ENCODE measurements around the gene IL3.

Gene IL3

GRCh38 chr5:132060501-132061161 lies at the start of gene IL3:
Gene IL3, plus strand, starts transcription at chr5:132060655. Its CDS starts 52 bp downstream, at chr5:132060707.
- no peak for DNase-seq (ENCODE audit: low spot score)

DNA sequence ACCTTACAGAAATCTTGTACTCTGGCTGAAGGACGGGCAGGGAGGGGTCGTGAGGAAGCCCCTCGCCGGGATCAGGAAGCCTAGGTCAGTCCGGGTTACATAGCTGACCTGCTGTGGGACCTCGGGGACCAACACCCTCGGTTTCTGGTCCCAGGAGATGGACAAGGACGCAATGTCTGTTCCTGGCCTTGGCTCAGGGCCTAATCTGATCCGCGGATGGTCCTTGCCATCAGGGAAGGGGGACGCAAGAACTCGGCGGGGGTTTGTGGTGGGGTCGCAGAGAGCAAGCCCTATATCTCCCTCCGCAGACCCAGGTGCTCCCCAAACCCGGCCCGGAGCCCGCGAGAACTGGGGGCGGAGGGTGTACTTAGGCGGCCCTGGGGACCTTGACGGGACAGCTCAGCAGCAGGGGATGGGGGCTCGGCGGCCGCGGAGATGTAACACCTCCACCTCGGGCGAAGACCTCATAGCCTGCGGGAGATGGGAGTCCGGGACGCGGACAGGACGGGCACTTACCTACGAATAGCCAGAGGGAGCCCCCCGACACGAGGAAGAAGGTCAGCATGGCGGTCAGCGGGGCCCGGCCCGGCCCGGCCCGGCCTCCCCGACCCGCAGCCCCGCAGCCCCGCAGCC lies 49.4 kb upstream of the IL3 start:
- DNase-seq (ENCODE audit: low spot score): no peak

DNA sequence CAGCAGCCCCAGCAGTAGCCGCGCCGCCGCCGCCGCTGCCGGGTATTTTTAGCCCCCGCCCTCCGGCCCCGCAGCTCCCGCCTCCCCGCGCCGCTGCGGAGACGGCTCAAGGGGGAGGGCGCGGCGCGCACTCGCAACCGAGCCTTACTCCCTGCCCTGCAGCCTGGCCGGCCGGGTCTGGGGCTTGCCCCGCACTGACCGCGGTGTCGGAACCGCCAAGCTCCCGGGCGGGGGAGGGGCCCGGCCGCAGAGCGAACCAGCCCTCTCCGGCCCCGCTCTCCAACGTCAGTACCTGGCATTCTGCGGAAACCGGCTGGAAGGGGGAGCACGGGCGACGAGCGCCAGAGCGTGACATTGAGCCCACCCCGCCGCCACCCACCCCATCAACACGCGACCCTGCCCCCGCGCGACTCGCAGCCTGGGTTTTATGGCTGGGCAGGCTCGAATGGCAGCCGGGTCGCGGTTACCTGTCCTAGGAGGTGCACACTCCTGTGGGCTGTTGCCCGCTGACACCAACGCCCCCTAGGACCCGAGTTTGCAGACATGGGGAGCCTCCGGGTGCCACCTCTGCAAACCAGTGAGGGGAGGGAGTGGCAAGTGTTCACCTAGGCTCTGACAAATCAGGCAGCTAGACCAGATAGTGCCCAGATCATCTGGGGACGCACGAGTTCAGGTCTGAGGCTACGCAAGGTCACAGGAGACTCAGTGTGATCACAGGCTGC lies 48.7 kb upstream of the IL3 start, which contains the start of gene ACSL6:
Gene ACSL6 (minus strand): TSS at position 37 of the 722 bp plus-strand sequence. CDS start 105 bp downstream, outside the sequence.
- DNase-seq (ENCODE audit: low spot score): peak; percentile 52

GRCh38 chr5:132012371-132013005 lies 48.0 kb upstream of the IL3 start:
- peak; percentile 83 for DNase-seq (ENCODE audit: low spot score)

GRCh38 chr5:132013006-132013689 lies 47.3 kb upstream of the IL3 start:
- DNase-seq (ENCODE audit: low spot score): no peak

DNA sequence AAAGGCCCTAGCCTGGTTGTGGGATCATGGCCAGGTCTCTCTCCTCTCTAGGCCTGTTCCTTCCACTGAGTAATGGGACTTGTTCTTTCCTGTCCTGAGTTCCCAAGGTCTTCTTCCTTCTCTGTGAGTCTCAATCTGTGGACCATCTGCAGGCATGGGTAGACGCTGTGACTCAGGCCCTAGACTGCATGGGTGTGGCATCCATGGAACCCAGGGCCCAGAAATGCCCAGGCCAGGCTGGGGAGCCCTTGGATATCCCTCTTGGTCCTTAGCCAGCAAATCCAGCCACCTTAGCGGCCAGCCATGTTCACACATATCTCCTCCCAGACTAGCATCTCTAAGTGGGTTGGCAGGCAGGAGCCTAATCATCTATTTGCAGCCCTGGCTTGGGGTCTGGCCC lies 46.7 kb upstream of the IL3 start:
- DNase-seq (ENCODE audit: low spot score): no peak

- no peak for DNase-seq (ENCODE audit: low spot score)
Measured at GRCh38 chr5:132016721-132017250, 43.7 kb upstream of the IL3 start.

GRCh38 chr5:132017316-132017715 lies 43.1 kb upstream of the IL3 start:
- no peak for DNase-seq (ENCODE audit: low spot score)

GRCh38 chr5:132017738-132018625 lies 42.5 kb upstream of the IL3 start:
- DNase-seq (ENCODE audit: low spot score): no peak

GRCh38 chr5:132019337-132019736 lies 41.1 kb upstream of the IL3 start:
- DNase-seq (ENCODE audit: low spot score): no peak

- no peak for DNase-seq (ENCODE audit: low spot score)
Measured at GRCh38 chr5:132019857-132020555, 40.4 kb upstream of the IL3 start.

DNA sequence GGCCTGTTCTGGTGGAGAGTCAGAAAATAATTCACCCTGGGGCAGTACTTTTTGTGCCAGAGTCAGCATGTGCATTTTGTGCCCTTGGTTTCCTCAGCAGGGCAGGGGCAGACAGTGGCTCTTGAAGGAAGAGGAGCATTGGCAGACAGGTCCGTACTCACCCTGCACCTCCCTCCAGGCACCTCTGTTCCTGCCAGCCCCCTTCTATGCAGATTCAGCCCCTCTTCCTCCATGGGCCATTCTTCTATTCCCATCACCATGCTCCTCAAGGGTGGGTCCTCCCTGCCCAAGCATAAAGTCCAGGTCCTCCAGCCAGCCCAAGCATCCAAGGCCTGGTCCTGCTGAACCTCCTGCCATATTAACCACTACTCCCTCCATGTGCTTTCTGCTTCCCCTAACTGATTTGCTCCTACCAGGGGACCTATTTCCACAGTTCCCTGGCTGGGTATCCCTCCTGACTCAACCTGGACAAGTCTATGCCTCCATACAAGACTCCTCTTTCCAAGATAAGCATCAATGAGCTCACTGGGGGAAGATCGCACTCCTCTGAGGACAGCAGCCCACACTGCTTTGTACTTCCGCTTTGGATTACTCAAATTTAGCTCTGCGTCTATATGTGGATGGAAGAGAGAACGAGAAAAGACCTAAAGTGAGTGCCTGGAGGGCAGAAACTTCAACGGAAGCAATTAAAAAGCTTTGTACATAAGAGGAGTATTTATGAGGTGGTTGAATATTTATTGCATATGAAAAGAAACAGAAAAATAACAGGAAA lies 39.7 kb upstream of the IL3 start:
- DNase-seq (ENCODE audit: low spot score): no peak

DNA sequence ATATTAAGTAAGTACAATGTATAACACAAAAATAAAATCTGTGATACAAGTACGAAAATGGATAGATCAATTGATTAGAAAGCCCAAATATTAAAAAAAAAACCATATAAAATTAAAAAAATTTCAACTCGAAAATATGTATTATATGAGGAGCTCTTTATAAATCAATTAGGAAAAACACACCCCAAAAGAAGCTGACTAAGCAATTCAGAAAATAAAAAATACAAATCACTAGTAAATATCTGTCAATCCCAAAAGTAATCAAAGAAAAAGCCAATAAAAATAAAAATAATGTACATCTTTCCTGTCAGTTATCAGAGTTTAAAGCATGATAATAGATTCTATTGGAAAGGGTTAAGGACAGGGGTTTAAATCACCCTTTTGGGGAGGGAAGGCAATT lies 38.8 kb upstream of the IL3 start:
- no peak for DNase-seq (ENCODE audit: low spot score)

GRCh38 chr5:132022737-132023136 lies 37.7 kb upstream of the IL3 start:
- DNase-seq (ENCODE audit: low spot score): peak; percentile 10

DNA sequence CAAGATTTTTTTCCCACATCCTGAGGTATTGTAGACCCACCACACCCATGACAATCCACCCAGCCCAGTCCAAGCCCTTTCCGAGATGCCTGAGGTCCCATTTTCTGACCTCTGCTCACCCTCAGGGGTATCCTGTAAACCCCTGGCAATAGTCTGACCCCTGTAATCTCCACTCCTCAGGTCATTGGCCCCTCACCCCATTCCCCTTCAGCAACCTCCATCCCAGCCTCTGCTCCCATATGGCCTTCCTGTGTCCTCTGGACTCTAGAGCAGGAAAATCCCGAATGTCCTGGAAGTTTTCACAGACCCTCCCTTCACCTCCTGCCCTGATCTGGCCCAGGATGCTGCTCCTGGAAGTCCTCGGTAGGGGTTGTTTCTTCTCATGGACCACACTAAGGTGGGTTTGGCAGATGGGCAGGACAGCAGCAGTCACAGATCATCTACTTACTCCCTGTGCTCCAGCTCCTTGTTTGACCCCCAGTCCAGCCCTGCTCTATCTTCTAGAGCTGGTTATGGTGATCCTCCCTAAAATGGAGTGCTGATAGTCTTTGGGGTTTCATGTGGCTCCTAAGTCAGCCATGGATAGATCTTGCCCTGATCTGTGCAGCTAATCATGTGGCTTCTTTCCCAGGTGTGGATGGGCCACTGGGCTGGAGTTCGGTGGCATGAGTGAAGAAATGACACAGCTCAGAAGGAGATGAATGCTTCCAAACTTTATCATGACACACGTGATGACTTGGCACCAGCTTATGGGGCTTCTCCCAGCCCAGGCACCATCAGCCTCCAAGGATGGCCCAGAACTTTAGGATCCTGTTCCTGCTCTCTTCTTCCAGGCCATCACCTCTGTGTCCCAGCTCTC lies 37.0 kb upstream of the IL3 start:
- peak; percentile 4 for DNase-seq (ENCODE audit: low spot score)

DNA sequence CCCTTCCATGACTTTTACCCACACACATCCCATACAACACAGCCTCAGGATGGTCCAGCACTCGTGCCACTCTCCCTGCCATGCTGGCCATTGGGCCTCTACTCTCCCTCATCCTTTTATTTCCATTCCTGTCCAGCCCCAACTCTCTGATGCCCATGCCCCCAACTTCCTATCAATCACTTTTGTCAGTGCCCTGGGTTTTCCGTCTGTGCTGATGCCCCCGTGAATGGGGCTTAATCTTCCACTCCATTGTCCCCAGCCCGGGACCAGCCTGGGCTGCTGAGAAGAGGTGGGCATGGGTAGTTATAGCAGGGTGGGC lies 36.4 kb upstream of the IL3 start:
- DNase-seq (ENCODE audit: low spot score): peak; percentile 5

- DNase-seq (ENCODE audit: low spot score): peak; percentile 25
Measured at GRCh38 chr5:132024789-132025402, 35.6 kb upstream of the IL3 start.

DNA sequence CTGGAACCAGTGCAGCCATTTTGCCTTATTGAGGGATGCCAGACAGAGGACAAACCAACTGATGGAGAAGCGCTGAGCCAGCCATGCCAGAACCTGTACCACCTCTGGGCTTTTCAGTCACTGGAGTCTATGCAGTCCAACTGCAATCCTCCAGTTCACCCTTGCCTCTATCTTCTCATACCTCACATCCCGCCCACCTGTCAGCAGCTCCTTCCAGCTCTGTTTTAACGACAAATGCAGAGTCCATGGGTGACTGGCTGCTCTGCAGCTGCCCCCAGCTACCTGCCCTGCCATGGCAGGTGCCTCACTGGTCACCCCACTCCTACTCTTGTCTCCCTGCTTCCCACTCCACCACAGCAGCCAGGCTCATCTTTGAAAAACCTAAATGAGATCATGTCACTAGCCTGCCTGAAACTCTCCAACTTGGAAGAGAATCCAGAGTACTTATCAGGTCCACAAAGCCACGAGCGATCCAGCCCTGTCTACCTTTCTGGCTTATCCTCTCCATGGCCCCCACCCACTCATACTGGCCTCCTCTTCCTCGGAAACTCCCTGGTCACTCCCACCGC lies 35.0 kb upstream of the IL3 start:
- DNase-seq (ENCODE audit: low spot score): peak; percentile 5

Measured in AG20443 (cell line).